AG10803 (cell line): ENCODE results near the gene AGPAT3.

Source experiments
- DNase-seq: peaks from one replicate; pipeline ENCODE4 v3.0.0; 2010; ENCODE audit warnings: low read depth
- H3K4me3 ChIP-seq: 2 replicates; pipeline ENCODE4 v1.5.1; 2011; ENCODE audit warnings: mild to moderate bottlenecking, low read length, control low read depth
- CTCF ChIP-seq: conservative IDR thresholded peaks from 2 replicates; pipeline ENCODE4 v1.5.1; 2011; ENCODE audit warnings: mild to moderate bottlenecking, low read length, control low read depth, inconsistent platforms

Gene AGPAT3

GRCh38 chr21:43925096-43925481 is 60.1 kb downstream of the AGPAT3 start:
- no peak for DNase-seq
- no peak for TF ChIP-seq CTCF
- no peak overlapping the region for H3K4me3 ChIP-seq

- DNase-seq: no peak
- no peak for TF ChIP-seq CTCF
- no peak overlapping the region for H3K4me3 ChIP-seq
Observed at GRCh38 chr21:43925609-43926008, 60.6 kb downstream of the AGPAT3 start.

- no peak for DNase-seq
- no peak overlapping the region for H3K4me3 ChIP-seq
- TF ChIP-seq CTCF: no peak
Observed at GRCh38 chr21:43926196-43926595, 61.2 kb downstream of the AGPAT3 start.

GRCh38 chr21:43927591-43928221 is 62.7 kb downstream of the AGPAT3 start:
- H3K4me3 ChIP-seq: no peak overlapping the region
- TF ChIP-seq CTCF: no peak
- no peak for DNase-seq

GRCh38 chr21:43928222-43929125 is 63.5 kb downstream of the AGPAT3 start:
- DNase-seq: no peak
- no peak for TF ChIP-seq CTCF
- H3K4me3 ChIP-seq: no peak overlapping the region

- no peak for DNase-seq
- TF ChIP-seq CTCF: no peak
Observed at GRCh38 chr21:43929217-43929971, 64.4 kb downstream of the AGPAT3 start.

More at GRCh38 chr21:43929217-43929971, 64.4 kb downstream of the AGPAT3 start:
- H3K4me3 ChIP-seq: no peak overlapping the region
